SU-DHL-6 (cell line): Measurements from ENCODE around the gene LDHA.

Experiments used
- CTCF ChIP-seq: fragments of 200-600 bp; sonication (generic); IDR thresholded peaks from one replicate; pipeline ENCODE4 v1.5.1; 2017; ENCODE audit warnings: antibody characterized with exemption, mild to moderate bottlenecking, low read length, moderate library complexity; ENCODE audit not compliant: insufficient read depth, poor library complexity, severe bottlenecking
- EZH2phosphoT487 ChIP-seq: fragments of 200-600 bp; sonication (generic), shearing (Covaris generic); conservative IDR thresholded peaks from 2 replicates; pipeline ENCODE4 v1.6.1; 2018; ENCODE audit warnings: mild to moderate bottlenecking, antibody characterized with exemption, low read length, moderate library complexity, mixed read lengths

DNA sequence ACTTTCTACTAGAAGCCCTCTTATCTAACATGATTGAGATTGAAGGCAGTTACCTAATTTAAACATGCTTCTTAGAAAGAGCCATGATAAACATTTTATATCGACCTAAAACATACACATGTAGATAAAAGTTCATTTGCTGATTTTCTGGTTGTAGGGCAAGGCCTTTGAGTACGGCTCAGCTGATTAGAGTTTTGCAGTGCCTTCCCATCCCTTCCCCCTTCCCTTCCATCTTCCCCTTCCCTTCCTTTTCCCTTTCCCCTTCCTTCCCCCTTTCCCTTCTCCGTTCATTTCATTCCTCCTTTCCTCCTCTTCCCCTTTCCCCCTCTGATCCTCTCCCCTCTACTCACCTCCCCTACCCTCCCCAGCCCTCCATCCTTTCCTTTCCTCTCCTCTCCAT is 22.1 kb downstream of the LDHA start:
- TF ChIP-seq CTCF (no peak), EZH2phosphoT487 (no peak)
